CD4-positive, alpha-beta T cell treated with Interleukin-4 for 1 hour (primary cell): ENCODE data around the gene ADCYAP1R1.
"Not testable (repeated sequence)": the region's sequence is repeated elsewhere in the genome, so short reads cannot be mapped to it uniquely, and the experiment has no call there.

ENCODE experiments used
- DNase-seq, 2 donors: peaks; one replicate each; pipeline ENCODE4 v3.0.0-alpha.2; 2020 to 2022

ADCYAP1R1 gene

GRCh38 chr7:31146030-31146429 is 93.9 kb downstream of the ADCYAP1R1 start:
- no peak for DNase-seq

GRCh38 chr7:31146538-31146937 is 94.4 kb downstream of the ADCYAP1R1 start:
- DNase-seq, result no peak

DNA sequence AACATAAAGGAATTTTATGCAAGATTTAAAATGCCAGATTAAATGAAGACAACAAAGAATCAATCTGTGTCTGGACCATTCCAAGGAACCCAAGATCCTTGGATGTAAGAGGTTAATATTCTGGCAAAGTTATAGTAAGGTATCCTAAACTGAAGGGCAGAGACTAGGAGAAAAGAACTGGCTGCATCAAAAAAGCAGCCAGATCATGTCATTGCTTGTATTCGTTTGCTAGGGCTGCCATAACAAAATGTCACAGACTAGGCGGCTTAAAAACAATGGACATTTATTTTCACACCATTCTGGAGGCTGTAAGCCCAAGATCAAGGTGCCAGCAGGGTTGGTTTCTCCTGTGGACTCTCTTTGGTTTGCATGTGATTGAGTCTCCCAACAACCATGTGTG is 99.7 kb downstream of the ADCYAP1R1 start:
- DNase-seq, result no peak

DNA sequence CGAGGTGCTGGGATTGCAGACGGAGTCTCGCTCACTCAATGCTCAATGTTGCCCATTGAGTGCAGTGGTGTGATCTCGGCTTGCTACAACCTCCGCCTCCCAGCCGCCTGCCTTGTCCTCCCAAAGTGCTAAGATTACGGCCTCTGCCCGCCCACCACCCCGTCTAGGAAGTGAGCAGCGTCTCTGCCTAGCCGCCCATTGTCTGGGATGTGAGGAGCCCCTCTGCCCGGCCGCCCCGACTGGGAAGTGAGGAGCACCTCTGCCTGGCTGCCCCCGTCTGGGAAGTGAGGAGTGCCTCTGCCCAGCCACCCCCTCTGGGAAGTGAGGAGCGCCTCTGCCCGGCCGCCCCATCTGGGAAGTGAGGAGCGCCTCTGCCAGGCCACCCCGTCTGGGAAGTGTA is 101.2 kb downstream of the ADCYAP1R1 start:
- not testable (repeated sequence) for DNase-seq

- no peak for DNase-seq
These were observed 108.8 kb downstream of the ADCYAP1R1 start for GRCh38 chr7:31160941-31161340.
